K562 treated with DMSO at 1 percent for 48 hours (cell line): Measurements from ENCODE around the gene RPS21. TPM values are rescaled to one million over a fixed set of nuclear protein-coding genes. Genes with fewer than 3 reads are reported as not detected.

Source experiments
- total RNA-seq: library from RNA; unstranded; fragments of 300-600 nt; gene quantifications from 2 replicates; pipeline ENCODE4 v1.2.3, GENCODE V29; 2022; ENCODE audit warnings: low replicate concordance; ENCODE audit errors: extremely low read depth

The RPS21 gene
- total RNA-seq: 8,738 TPM in 1 of 2 replicates, not detected in the other

GRCh38 chr20:62386383-62387218 lies at the start of gene RPS21:
Gene RPS21, plus strand, starts transcription at chr20:62387103. Its CDS starts 236 bp downstream, at chr20:62387339.

GRCh38 chr20:62367136-62367632 lies 19.7 kb upstream of the RPS21 start, which contains the start of gene LAMA5:
Gene LAMA5, minus strand, starts transcription at chr20:62367312. Its CDS starts 67 bp downstream, at chr20:62367245.

GRCh38 chr20:62407221-62407992 lies 20.5 kb downstream of the RPS21 start, which contains the start of gene CABLES2:
Gene CABLES2, minus strand, starts transcription at chr20:62407285. Its CDS starts 9 bp downstream, at chr20:62407276.

GRCh38 chr20:62427172-62428001 lies 40.5 kb downstream of the RPS21 start, which contains the start of gene RBBP8NL:
Gene RBBP8NL, minus strand, starts transcription at chr20:62427539. Its CDS starts 7,892 bp downstream, at chr20:62419647.

Other genes starting within 250 kb of the RPS21 start
- gene PSMA7, start 243.7 kb upstream of the RPS21 start, total RNA-seq: 514 TPM in 1 of 2 replicates, not detected in the other
- gene SS18L1, start 243.3 kb upstream of the RPS21 start, total RNA-seq: not detected in 2 replicates
- gene MTG2, start 204.1 kb upstream of the RPS21 start, total RNA-seq: not detected in 2 replicates
- gene HRH3, start 166.8 kb upstream of the RPS21 start, total RNA-seq: not detected in 2 replicates
- gene OSBPL2, start 148.6 kb upstream of the RPS21 start, total RNA-seq: not detected in 2 replicates
- 328 TPM in 1 of 2 replicates, not detected in the other for gene ADRM1, start 84.1 kb upstream of the RPS21 start, total RNA-seq
- 55.7 TPM in 1 of 2 replicates, not detected in the other for gene LAMA5, start 19.8 kb upstream of the RPS21 start, total RNA-seq
- not detected in 2 replicates for gene CABLES2, start 20.2 kb downstream of the RPS21 start, total RNA-seq
- not detected in 2 replicates for gene RBBP8NL, start 40.4 kb downstream of the RPS21 start, total RNA-seq
- not detected in 2 replicates for gene GATA5, start 88.9 kb downstream of the RPS21 start, total RNA-seq